Epithelial cell of proximal tubule (primary cell): ENCODE measurements around the gene CPA2. TPM values are rescaled to one million over a fixed set of nuclear protein-coding genes. Genes with fewer than 3 reads are reported as not detected.

Source experiments
- DNase-seq: peaks from one replicate; pipeline ENCODE4 v3.0.0-alpha.2; 2011; ENCODE audit warnings: low read depth
- H3K4me3 ChIP-seq: 2 replicates; pipeline ENCODE4 v1.5.1; 2011; ENCODE audit warnings: low read depth, mild to moderate bottlenecking, low read length
- total RNA-seq: library from RNA; depleted of rRNA; stranded (reverse); fragments of >200 nt; gene quantifications from 2 replicates; pipeline ENCODE4 v1.2.3, GENCODE V29; 2015
- TF ChIP-seq, protein P1 (sequence below): conservative IDR thresholded peaks from 2 replicates; pipeline ENCODE4 v1.5.1; 2012; ENCODE audit warnings: low read depth, mild to moderate bottlenecking, low read length

The CPA2 gene
- total RNA-seq, 1 donor from 2014 or later = not detected

DNA sequence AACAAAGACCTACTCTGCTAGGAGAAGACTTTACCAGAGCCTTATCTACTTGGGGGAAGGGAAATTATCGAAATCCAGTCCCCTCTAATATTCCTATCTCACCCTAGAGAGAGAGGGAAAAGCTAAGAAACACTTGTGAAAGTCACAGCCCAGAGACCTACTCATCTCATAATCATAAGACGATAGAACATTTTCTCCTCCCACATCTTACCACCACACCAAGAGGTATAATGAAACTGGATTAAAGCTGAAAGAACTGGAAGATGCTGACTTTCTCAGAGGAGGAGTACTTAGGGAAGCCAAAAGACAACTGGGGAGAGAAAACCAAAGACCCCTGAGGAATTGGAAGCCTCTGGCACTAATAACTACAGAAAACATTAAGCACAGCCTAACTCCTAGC lies 67.2 kb downstream of the CPA2 start:
- H3K4me3 ChIP-seq = no peak overlapping the region
- DNase-seq = no peak
- TF ChIP-seq, protein P1, sequence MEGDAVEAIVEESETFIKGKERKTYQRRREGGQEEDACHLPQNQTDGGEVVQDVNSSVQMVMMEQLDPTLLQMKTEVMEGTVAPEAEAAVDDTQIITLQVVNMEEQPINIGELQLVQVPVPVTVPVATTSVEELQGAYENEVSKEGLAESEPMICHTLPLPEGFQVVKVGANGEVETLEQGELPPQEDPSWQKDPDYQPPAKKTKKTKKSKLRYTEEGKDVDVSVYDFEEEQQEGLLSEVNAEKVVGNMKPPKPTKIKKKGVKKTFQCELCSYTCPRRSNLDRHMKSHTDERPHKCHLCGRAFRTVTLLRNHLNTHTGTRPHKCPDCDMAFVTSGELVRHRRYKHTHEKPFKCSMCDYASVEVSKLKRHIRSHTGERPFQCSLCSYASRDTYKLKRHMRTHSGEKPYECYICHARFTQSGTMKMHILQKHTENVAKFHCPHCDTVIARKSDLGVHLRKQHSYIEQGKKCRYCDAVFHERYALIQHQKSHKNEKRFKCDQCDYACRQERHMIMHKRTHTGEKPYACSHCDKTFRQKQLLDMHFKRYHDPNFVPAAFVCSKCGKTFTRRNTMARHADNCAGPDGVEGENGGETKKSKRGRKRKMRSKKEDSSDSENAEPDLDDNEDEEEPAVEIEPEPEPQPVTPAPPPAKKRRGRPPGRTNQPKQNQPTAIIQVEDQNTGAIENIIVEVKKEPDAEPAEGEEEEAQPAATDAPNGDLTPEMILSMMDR = no peak

DNA sequence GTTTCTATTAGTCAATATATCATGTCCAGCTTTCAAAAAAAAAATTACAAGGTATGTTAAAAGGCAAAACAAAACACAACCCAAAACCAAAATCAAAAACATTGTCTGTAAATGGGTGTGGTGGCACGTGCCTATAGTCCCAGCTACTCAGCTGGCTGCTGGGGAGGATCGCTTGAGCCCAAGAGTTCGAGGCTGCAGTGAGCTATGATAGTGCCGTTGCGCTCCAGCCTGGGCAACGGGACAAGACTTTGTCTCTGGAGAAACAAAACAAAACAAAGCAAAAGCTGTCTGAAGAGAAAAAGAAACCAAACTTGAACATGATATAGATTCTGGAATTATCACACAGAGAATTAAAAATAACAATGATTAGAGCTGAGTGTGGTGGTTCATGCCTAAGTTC lies 67.6 kb downstream of the CPA2 start:
- H3K4me3 ChIP-seq = no peak overlapping the region
- no peak for DNase-seq
- TF ChIP-seq, protein P1 = no peak

DNA sequence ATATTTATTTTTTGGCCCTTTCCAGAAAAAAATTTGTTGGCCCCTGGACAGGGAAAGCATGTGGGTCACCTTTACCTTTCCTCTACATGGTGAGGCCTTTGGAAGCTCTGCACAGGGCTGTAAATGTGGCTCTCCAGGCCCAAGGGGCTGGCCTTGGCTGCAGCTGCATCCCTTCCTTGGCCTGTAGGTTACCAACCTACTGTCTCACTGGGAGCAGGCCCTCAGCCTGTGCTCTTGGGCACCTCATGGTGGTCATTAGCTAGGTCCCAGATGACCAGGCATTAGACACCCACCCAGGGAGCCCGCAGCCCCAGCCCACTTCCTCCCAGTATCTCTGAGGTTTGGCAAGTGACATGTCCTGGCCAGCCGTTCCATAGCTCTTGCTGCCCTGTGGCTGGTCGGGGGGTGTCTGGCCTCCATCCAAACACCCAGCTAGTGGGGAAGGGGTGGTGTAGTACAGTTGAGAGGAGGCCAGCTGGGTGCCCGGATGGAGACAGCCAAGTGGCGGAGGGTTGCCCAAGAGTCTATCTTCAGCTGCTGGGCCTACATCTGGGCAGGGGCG lies 70.8 kb downstream of the CPA2 start:
- no peak for DNase-seq
- no peak overlapping the region for H3K4me3 ChIP-seq
- TF ChIP-seq, protein P1 = no peak

DNA sequence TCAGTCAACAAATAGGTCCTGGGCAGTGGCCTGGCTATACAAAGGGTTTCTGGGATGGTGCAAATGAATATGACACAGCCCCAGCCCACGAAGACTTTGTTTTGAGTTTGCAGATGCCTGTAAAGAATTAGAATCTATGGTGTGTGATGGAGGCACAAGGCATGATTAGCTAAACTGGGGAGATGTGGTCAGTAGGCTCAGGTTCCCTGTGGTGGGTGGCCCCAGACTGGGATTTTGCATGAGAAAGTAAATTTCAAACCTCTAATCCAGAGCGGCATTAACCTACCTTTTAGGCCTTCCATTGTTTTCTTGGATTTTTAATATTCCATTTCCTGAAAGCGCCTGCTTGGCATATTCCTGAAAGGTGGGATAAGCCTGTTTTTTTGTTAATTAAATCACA lies 71.6 kb downstream of the CPA2 start:
- H3K4me3 ChIP-seq = no peak overlapping the region
- no peak for DNase-seq
- TF ChIP-seq, protein P1 = no peak

Other genes starting within 250 kb of the CPA2 start
- gene ZC3HC1, start 215.5 kb upstream of the CPA2 start, total RNA-seq = 26.1 and 28.6 TPM in 2 replicates
- 12.6 and 13.3 TPM in 2 replicates for gene KLHDC10, start 196.3 kb upstream of the CPA2 start, total RNA-seq
- 9.3 and 12.2 TPM in 2 replicates for gene TMEM209, start 61.5 kb upstream of the CPA2 start, total RNA-seq
- gene SSMEM1, start 59.0 kb upstream of the CPA2 start, total RNA-seq = not detected in 2 replicates
- gene CPA4, start 26.3 kb downstream of the CPA2 start, total RNA-seq = 19.2 and 19.6 TPM in 2 replicates
- gene CPA5, start 78.0 kb downstream of the CPA2 start, total RNA-seq = 0.12 TPM in 1 of 2 replicates, not detected in the other
- gene CPA1, start 113.6 kb downstream of the CPA2 start, total RNA-seq = not detected in 2 replicates
- gene CEP41, start 174.2 kb downstream of the CPA2 start, total RNA-seq = 19.1 and 22.0 TPM in 2 replicates
- gene MEST, start 225.2 kb downstream of the CPA2 start, total RNA-seq = 42.0 and 66.4 TPM in 2 replicates